ENCODE data around the gene GCK.

GCK gene

GRCh38 chr7:44152971-44153947 lies 36.0 kb downstream of the GCK start:
- no peak for DNase-seq

GRCh38 chr7:44151956-44152355 lies 37.3 kb downstream of the GCK start:
- DNase-seq, result no peak

- DNase-seq, result no peak
Measured at GRCh38 chr7:44150966-44151941, 38.0 kb downstream of the GCK start.

- no peak for DNase-seq
Measured at GRCh38 chr7:44150466-44150832, 38.8 kb downstream of the GCK start.

GRCh38 chr7:44149571-44150465 lies 39.4 kb downstream of the GCK start:
- no peak for DNase-seq

GRCh38 chr7:44148961-44149536 lies 40.2 kb downstream of the GCK start:
- DNase-seq, result no peak

GRCh38 chr7:44148166-44148565 lies 41.1 kb downstream of the GCK start:
- DNase-seq, result no peak

GRCh38 chr7:44147026-44147991 lies 41.9 kb downstream of the GCK start:
- no peak for DNase-seq

- DNase-seq, result peak; percentile 71 to 75
Measured at GRCh38 chr7:44145969-44146911, 43.0 kb downstream of the GCK start.

- DNase-seq, result peak; percentile 40 to 52
Measured at GRCh38 chr7:44145479-44145968, 43.7 kb downstream of the GCK start.

GRCh38 chr7:44144968-44145478 lies 44.2 kb downstream of the GCK start:
- no peak for DNase-seq

- no peak for DNase-seq
Measured at GRCh38 chr7:44144426-44144967, 44.7 kb downstream of the GCK start.

GRCh38 chr7:44143646-44144250 lies 45.5 kb downstream of the GCK start:
- no peak for DNase-seq

- DNase-seq, result no peak
Measured at GRCh38 chr7:44142028-44142427, 47.2 kb downstream of the GCK start.

GRCh38 chr7:44141221-44141850 lies 47.9 kb downstream of the GCK start, which contains the start of gene MYL7:
Gene MYL7, minus strand, starts transcription at chr7:44141332. Its CDS starts 27 bp downstream, at chr7:44141305.
- no peak for DNase-seq

- DNase-seq, result no peak
Measured at GRCh38 chr7:44140341-44140740, 48.9 kb downstream of the GCK start.

- DNase-seq, result no peak
Measured at GRCh38 chr7:44139311-44140010, 49.8 kb downstream of the GCK start.

All from activated CD4-positive, alpha-beta T cell treated with anti-CD3 and anti-CD28 coated beads, Interleukin-2, amount 50 U/mL, for 48 hours (primary cell).